ENCODE data around the gene FIZ1.

FIZ1 gene

GRCh38 chr19:55598719-55599467 lies 424 bp downstream of the FIZ1 start:
- ChIA-PET CTCF (interaction anchor here (1.6 to 2.9 kb wide), 2 partner anchors 11 to 83 kb away, joined by 6 to 15 read pairs; no protein-coding TSS in a partner anchor), POLR2A (interaction anchor here (0.6 to 1.6 kb wide), 10 partner anchors 11 to 209 kb away, joined by 3 to 6 read pairs (median 4); partner anchors contain the start of genes UBE2S and ZNF784)
- no peak for TF ChIP-seq CTCF (IDR thresholded peaks at IDR 0.05; ENCODE audit: insufficient read depth, low read length, missing control alignments)
- H3K4me3 ChIP-seq (ENCODE audit: low read depth, low read length) = peak overlapping the region; percentile 87
- DNase-seq (ENCODE audit: low read depth, low spot score) = peak; percentile 74

- no peak for DNase-seq (ENCODE audit: low read depth, low spot score)
- no peak overlapping the region for H3K4me3 ChIP-seq (ENCODE audit: low read depth, low read length)
- TF ChIP-seq CTCF (IDR thresholded peaks at IDR 0.05; ENCODE audit: insufficient read depth, low read length, missing control alignments) = no peak
- POLR2A ChIA-PET = no interaction called here
- CTCF ChIA-PET = interaction anchor here (1.6 to 1.9 kb wide), 2 partner anchors 10 to 131 kb away, joined by 6 read pairs; no protein-coding TSS in a partner anchor
These were observed 1.3 kb downstream of the FIZ1 start for GRCh38 chr19:55598034-55598433.

DNA sequence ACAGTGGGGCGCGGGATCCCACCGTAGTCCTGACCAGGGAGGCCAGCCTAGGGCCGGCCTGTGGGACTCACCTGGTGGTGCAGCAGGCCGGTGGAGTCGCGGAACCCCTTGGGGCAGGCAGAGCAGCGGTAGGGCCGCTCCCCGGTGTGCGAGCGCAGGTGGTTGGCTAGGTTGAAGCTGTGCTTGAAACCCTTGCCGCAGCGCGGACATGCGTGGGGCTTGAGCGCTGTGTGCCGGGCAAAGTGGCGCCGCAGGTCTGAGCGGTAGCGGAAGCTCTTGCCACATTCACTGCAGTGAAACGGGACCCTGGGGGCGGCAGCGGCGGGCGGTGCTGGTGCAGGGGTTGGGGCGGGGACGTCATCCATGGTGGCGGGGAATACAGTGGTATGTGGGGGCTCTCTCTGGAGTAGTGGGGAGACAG lies 1.8 kb downstream of the FIZ1 start:
- no peak for DNase-seq (ENCODE audit: low read depth, low spot score)
- POLR2A ChIA-PET = no interaction called here
- no peak for TF ChIP-seq CTCF (IDR thresholded peaks at IDR 0.05; ENCODE audit: insufficient read depth, low read length, missing control alignments)
- no peak overlapping the region for H3K4me3 ChIP-seq (ENCODE audit: low read depth, low read length)
- CTCF ChIA-PET = interaction anchor here (1.9 kb wide), 1 partner anchor 130 kb away, joined by 6 read pairs; no protein-coding TSS in a partner anchor

DNA sequence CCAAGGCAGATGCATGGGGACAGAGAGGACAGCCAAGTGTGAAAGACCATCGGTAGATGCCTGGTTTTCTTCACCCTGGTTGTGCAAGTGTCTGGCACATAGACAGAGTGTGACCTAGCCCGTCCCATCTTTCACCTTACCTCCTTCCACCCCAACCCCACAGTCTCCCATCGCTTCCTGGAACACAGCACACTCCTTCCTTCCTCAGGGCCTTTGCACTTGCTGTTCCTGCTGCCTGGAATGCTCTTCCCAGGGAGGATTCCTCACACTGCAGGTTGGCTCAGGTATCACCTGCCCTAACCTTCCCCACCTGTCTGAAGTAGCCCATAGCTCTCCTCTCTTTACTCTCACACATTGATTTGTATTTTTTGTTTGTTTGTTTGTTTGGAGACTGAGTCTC lies 3.0 kb downstream of the FIZ1 start:
- POLR2A ChIA-PET = no interaction called here
- no peak for TF ChIP-seq CTCF (IDR thresholded peaks at IDR 0.05; ENCODE audit: insufficient read depth, low read length, missing control alignments)
- CTCF ChIA-PET = interaction anchor here (0.9 to 1.5 kb wide), 3 partner anchors 28 to 121 kb away, joined by 3 to 4 read pairs (median 3); partner anchors contain the start of gene ZNF784
- H3K4me3 ChIP-seq (ENCODE audit: low read depth, low read length) = no peak overlapping the region
- no peak for DNase-seq (ENCODE audit: low read depth, low spot score)

GRCh38 chr19:55594996-55595545 lies 4.2 kb downstream of the FIZ1 start:
- H3K4me3 ChIP-seq (ENCODE audit: low read depth, low read length) = no peak overlapping the region
- CTCF ChIA-PET = interaction anchor here (1.1 to 1.4 kb wide), 3 partner anchors 11 to 119 kb away, joined by 3 to 6 read pairs (median 3); no protein-coding TSS in a partner anchor
- TF ChIP-seq CTCF (IDR thresholded peaks at IDR 0.05; ENCODE audit: insufficient read depth, low read length, missing control alignments) = no peak
- DNase-seq (ENCODE audit: low read depth, low spot score) = no peak
- POLR2A ChIA-PET = no interaction called here

DNA sequence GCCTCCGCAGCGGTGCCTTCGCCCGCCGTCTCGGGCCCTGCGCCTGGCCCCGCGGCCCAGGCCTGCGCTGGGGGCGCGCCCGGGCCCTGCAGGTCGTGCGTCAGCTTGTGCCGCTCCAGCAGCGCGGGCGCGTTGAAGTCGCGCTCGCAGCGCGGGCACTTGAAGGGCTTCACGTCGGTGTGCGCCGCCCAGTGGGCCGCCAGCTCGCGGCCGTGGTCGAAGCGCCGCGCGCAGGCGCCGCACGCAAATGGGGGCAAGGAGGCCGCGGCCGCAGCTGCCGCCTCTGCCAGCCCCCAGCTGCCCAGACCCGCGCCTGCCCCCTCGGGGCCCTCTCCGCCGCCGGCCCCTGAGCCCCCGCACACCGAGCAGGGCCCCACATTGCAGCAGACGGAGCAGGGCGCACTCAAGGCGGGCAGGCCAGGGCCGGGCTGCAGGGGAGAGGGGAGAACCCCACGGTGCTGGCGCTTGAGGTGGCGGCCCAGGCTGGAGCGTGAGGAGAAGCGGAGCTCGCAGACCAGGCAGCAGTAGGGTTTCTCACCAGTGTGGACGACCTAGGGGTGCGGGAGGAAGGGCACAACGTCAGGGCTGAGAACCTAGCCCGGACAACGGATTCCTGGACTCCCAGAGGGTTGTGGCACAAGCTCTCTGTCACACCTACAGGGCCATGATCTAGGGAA lies 6.1 kb downstream of the FIZ1 start:
- ChIA-PET POLR2A (no interaction called here), CTCF (interaction anchor here (0.7 to 1.0 kb wide), 2 partner anchors 13 to 125 kb away, joined by 3 read pairs; partner anchors contain the start of gene ZNF865)
- no peak overlapping the region for H3K4me3 ChIP-seq (ENCODE audit: low read depth, low read length)
- DNase-seq (ENCODE audit: low read depth, low spot score) = no peak
- no peak for TF ChIP-seq CTCF (IDR thresholded peaks at IDR 0.05; ENCODE audit: insufficient read depth, low read length, missing control alignments)
